Right lobe of liver (tissue), 6 donors: ENCODE results near the gene ISG15. TPM values are rescaled to one million over a fixed set of nuclear protein-coding genes. Genes with fewer than 3 reads are reported as not detected.

Source experiments
- ATAC-seq, 4 donors: fragments of 200-7000 bp; cut with Tn5 transposase; one replicate each; pipeline ENCODE4 v1.9.1; 2020; ENCODE audit warnings: mild to moderate bottlenecking in 4 of 4, moderate library complexity in 4 of 4
- DNase-seq, 3 donors: peaks; one replicate each; pipeline ENCODE4 v3.0.0-alpha.2; 2020
- H3K27ac ChIP-seq, 3 donors: fragments of 200-600 bp; one replicate each; pipeline ENCODE4 v1.8.0; 2022
- H3K27me3 ChIP-seq, 2 donors: fragments of 200-600 bp; one replicate each; pipeline ENCODE4 v1.8.0; 2022
- H3K36me3 ChIP-seq, 4 donors: fragments of 200-600 bp; sonication (generic) in 1 of 4; one replicate each; pipeline versions ENCODE4 v1.5.1 to v1.8.0; 2017 to 2022; ENCODE audit warnings: control low read depth in 1 of 4
- H3K4me1 ChIP-seq, 4 donors: fragments of 200-600 bp; sonication (generic) in 1 of 4; one replicate each; pipeline versions ENCODE4 v1.5.1 to v1.8.0; 2017 to 2022; ENCODE audit warnings: control low read depth in 1 of 4
- H3K4me3 ChIP-seq, 3 donors: fragments of 200-600 bp; one replicate each; pipeline ENCODE4 v1.8.0; 2022
- H3K9me3 ChIP-seq, 4 donors: fragments of 200-600 bp; sonication (generic) in 1 of 4; one replicate each; pipeline versions ENCODE4 v1.5.1 to v1.8.0; 2017 to 2022; ENCODE audit warnings: control low read depth in 1 of 4
- CTCF ChIP-seq, 4 donors: fragments of 200-600 bp in 3 of 4; fragments of 450-650 bp in 1 of 4; IDR thresholded peaks; one replicate each; pipeline versions ENCODE4 v1.5.1 to v1.8.0; 2016 to 2022; ENCODE audit warnings: antibody characterized with exemption in 4 of 4, mild to moderate bottlenecking in 2 of 4
- POLR2A ChIP-seq: fragments of 450-650 bp; IDR thresholded peaks from one replicate; pipeline ENCODE4 v1.6.1; 2017; ENCODE audit warnings: antibody characterized with exemption, mild to moderate bottlenecking
- WGBS: methylation state at CpG from one replicate; pipeline ENCODE4 v1.1.6; 2018; ENCODE audit warnings: low coverage, low lambda C conversion rate; ENCODE audit not compliant: insufficient coverage; ENCODE audit errors: missing lambda C conversion rate; 5-methylcytosine and 5-hydroxymethylcytosine counted together
- intact Hi-C, 2 donors: fragments of 100-400 bp; cut with DNase I; formaldehyde crosslinking; loops; one replicate each; pipeline versions ENCODE4 v1.11.2 to v1.14.1; 2022
- total RNA-seq, 6 experiments: library from RNA; depleted of rRNA in 2 of 6; stranded (reverse); fragments of >200 nt in 2 of 6; fragmentation: NEBNext Ultra II Directional in 3 of 6; extraction: Animal tissue kit (Norgen Biotek cat#: 25700) in 3 of 6; gene quantifications; one replicate each; pipeline versions ENCODE4 v1.1.0 to v1.2.4, GENCODE V29; 2016 to 2023
- donor health status: DM: no; HTN: yes; CAD: no.
- donor health status: DM: no; HTN: no; CAD: no.
- donor health status: DM: no; HTN: no; CAD: no.
- donor health status: DM: no; HTN: yes; CAD: no.
- donor health status: DM: no; HTN: yes; CAD: no.

The ISG15 gene
- total RNA-seq, 6 experiments from 2014 or later: 16.3 to 98.7 (median 26.4) TPM

DNA sequence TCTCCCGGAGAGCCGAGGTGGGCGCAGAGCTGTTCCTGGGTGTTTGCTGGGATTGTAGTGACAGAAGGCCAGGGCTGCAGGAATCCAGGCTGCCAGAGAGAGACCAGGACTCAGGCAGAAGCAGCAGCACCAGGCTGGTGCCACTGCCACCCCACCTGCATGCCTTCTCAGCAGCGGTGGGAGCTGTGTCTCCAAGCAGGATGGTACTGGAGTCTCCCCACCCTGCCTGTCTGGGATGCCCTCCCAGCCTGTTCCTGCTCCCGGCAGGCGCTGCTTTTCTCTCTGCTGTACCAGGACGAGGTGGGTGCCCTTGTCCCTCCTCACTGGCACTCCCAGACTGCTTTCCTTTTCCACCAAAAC lies 8.9 kb upstream of the ISG15 start:
- Histone ChIP-seq H3K36me3 (no peaks in the 10 kb centered on the region), H3K4me3 (no peak overlapping the region), H3K9me3 (no peaks in the 10 kb centered on the region), H3K27me3 (no peaks in the 10 kb centered on the region), H3K27ac (no peak overlapping the region), H3K4me1 (peaks cover 0 to 48% (median 8%) of the 10 kb centered on the region in 4 donors)
- ATAC-seq: no peak
- WGBS: 0% methylated on average over 1 of the region's 7 CpGs
- DNase-seq: no peak
- intact Hi-C loops: no loop called here
- TF ChIP-seq CTCF (IDR thresholded peaks at IDR 0.05) (no peak), POLR2A (no peak)

DNA sequence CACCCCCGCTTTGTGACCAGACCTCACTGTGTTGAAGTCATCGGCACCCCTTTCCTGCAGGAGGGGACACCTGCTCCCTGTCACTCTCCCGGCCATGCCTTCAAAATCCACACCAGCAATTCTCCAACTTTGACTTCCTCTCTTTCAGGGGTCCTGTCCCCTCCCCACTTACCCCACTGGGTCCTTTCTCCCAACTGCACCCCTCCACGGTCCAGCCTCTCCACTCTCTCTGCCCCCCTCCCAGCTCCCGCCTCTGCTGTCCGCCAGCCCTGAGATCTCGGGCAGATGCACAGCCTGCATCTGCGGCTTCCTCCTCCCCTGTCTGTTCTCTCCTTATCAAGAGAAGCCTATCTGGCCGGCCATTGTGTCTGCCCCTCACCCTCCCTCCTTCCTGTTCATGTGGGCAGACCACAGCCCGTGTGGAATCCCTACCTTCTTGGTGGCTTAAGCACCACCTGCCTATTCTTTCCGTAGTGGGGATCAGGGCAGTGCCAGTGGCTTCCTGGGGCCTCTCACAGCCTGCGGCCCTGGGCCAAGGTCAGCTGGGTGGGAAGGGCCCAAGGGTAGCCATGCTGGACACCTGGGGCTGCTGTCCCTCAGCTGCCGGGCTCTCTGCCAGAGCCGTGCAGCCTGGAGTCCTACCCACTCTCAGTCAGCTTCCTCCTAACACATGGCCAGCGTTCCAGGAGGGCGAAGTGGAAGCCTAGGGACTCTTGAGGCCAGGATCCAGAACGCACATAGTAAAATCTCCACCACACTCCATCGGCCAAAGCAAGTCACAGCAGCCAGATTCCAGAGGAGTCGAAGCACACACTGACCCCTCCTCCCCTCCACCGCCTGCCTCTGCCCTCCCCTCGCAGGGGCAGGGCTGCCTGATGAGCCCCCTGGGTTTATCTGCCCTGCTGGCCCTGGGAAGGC lies 8.3 kb upstream of the ISG15 start:
- no peaks in the 10 kb centered on the region for H3K36me3 ChIP-seq
- TF ChIP-seq CTCF (IDR thresholded peaks at IDR 0.05) (no peak), POLR2A (peak; percentile 60)
- H3K9me3 ChIP-seq: no peaks in the 10 kb centered on the region
- WGBS: 25% methylated on average over 13 of the region's 21 CpGs
- peak overlapping the region; percentile 1 to 82 (median 78) for H3K27ac ChIP-seq
- peak overlapping the region in 2 of 3 donors; percentile 45 to 48 for H3K4me3 ChIP-seq
- no peaks in the 10 kb centered on the region for H3K27me3 ChIP-seq
- ATAC-seq (peak; percentile 34 to 60 (median 44)), DNase-seq (peak; percentile 69 to 80 (median 69))
- H3K4me1 ChIP-seq: peaks cover 0 to 41% (median 8%) of the 10 kb centered on the region in 4 donors
- intact Hi-C loops: no loop called here

DNA sequence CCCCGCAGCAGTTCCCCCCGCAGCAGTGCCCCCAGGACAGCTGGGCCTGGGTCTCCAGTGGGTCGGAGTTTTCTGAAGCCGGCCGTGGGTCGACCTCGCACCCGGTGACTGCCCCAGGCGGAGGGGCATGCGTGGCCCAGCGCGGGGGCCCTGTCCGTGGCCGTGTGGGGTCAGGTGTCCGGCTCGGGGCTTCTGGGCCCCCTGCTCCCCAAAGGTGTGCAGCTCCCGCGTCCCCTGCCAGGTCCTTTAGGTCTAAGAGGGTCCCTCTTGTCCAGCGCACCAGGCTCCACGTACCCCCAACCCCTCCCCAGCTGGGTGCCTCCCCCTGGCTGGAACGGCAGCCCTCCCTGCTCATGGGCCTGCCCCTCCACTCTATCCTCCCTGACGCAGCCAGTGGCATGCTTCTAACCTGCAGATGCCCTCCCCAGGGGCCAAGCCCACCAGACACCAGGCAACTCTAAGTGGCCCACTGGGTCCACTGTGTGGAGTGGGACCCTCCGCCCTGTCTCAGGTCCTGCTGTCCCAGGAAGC lies 7.5 kb upstream of the ISG15 start:
- intact Hi-C loops: no loop called here

More for the DNA sequence above, 7.5 kb upstream of the ISG15 start:
- Histone ChIP-seq H3K4me1 (peaks cover 0 to 33% (median 8%) of the 10 kb centered on the region in 4 donors), H3K27me3 (no peaks in the 10 kb centered on the region), H3K4me3 (peak overlapping the region; percentile 45 to 50 (median 48)), H3K9me3 (no peaks in the 10 kb centered on the region), H3K27ac (peak overlapping the region; percentile 78 to 85 (median 82)), H3K36me3 (no peaks in the 10 kb centered on the region)
- DNase-seq (peak in 2 of 3 donors; percentile 49 to 53), ATAC-seq (no peak)
- WGBS: 26% methylated on average over 13 of the region's 23 CpGs
- no peak for TF ChIP-seq POLR2A
- no peak for TF ChIP-seq CTCF (IDR thresholded peaks at IDR 0.05)
